Activated CD8-positive, alpha-beta T cell treated with anti-CD3 and anti-CD28 coated beads, Interleukin-2, amount 10 ng/mL, durations not matched to agents 7 days and 5 days (primary cell): ENCODE measurements around the gene NECAB2. TPM values are rescaled to one million over a fixed set of nuclear protein-coding genes. Genes with fewer than 3 reads are reported as not detected.

Experiments
- ATAC-seq: fragments of 150-1000 bp; cut with Tn5 transposase; one replicate; pipeline ENCODE4 v1.10.0; 2021; ENCODE audit warnings: moderate library complexity
- CTCF ChIA-PET: fragments of 350-600 bp; sonication (Branson Sonifier 250); formaldehyde crosslinking; loops from one replicate; lab custom pipeline; 2021; ENCODE audit warnings: antibody characterized with exemption; lab: Charles Lee
- POLR2A ChIA-PET: fragments of 350-600 bp; sonication (Branson Sonifier 250); formaldehyde crosslinking; loops from one replicate; lab custom pipeline; 2021; ENCODE audit warnings: antibody characterized with exemption; lab: Charles Lee
- DNase-seq: peaks from one replicate; pipeline ENCODE4 v3.0.0-alpha.2; 2020
- H3K27ac Mint-ChIP-seq: one replicate; pipeline ENCODE4 v1.8.0; 2021; ENCODE audit warnings: mild to moderate bottlenecking, mixed read lengths
- H3K27me3 Mint-ChIP-seq: one replicate; pipeline ENCODE4 v1.8.0; 2021; ENCODE audit warnings: low read depth, mixed read lengths
- H3K36me3 Mint-ChIP-seq: one replicate; pipeline ENCODE4 v1.8.0; 2021; ENCODE audit warnings: low read depth, mixed read lengths
- H3K4me1 Mint-ChIP-seq: one replicate; pipeline ENCODE4 v1.8.0; 2021; ENCODE audit warnings: low read depth, mixed read lengths
- H3K4me3 Mint-ChIP-seq: one replicate; pipeline ENCODE4 v1.8.0; 2021; ENCODE audit warnings: mild to moderate bottlenecking, mixed read lengths
- H3K9me3 Mint-ChIP-seq: one replicate; pipeline ENCODE4 v1.8.0; 2022; ENCODE audit warnings: mixed read lengths; ENCODE audit not compliant: insufficient read depth
- total RNA-seq, 2 experiments: library from RNA; stranded (reverse); gene quantifications; one replicate each; pipeline ENCODE4 v1.2.3, GENCODE V29; 2021

NECAB2 gene
- not detected for total RNA-seq

GRCh38 chr16:83967838-83968305 lies at the start of gene NECAB2:
TSS of gene NECAB2 (plus strand) at chr16:83968244. CDS start at chr16:83968649, 405 bp downstream.
- no peaks in the 10 kb centered on the region for H3K36me3 Mint-ChIP-seq
- no peaks in the 10 kb centered on the region for H3K9me3 Mint-ChIP-seq
- no peak within 1 kb of the TSS for H3K27ac Mint-ChIP-seq
- POLR2A ChIA-PET, result no interaction called here
- DNase-seq, result peak; percentile 34
- peak; percentile 53 for ATAC-seq
- peaks cover 15% of the 10 kb centered on the region for H3K27me3 Mint-ChIP-seq
- H3K4me1 Mint-ChIP-seq, result peaks cover 2% of the 10 kb centered on the region
- CTCF ChIA-PET, result no interaction called here
- no peak within 1 kb of the TSS for H3K4me3 Mint-ChIP-seq

GRCh38 chr16:83920894-83921491 lies 47.1 kb upstream of the NECAB2 start:
- Mint-ChIP-seq H3K4me3 (no peak overlapping the region), H3K9me3 (no peaks in the 10 kb centered on the region), H3K27ac (no peak overlapping the region), H3K36me3 (peaks cover 29% of the 10 kb centered on the region), H3K4me1 (no peaks in the 10 kb centered on the region), H3K27me3 (no peaks in the 10 kb centered on the region)
- DNase-seq (no peak), ATAC-seq (no peak)
- ChIA-PET CTCF (no interaction called here), POLR2A (no interaction called here)

- Mint-ChIP-seq H3K9me3 (no peaks in the 10 kb centered on the region), H3K27ac (no peak overlapping the region), H3K4me3 (no peak overlapping the region), H3K27me3 (no peaks in the 10 kb centered on the region), H3K4me1 (no peaks in the 10 kb centered on the region), H3K36me3 (peaks cover 10% of the 10 kb centered on the region)
- DNase-seq, result no peak
- ATAC-seq, result no peak
- ChIA-PET POLR2A (interaction anchor here (1.1 kb wide), 1 partner anchor 24 kb away, joined by 4 read pairs; no protein-coding TSS in a partner anchor), CTCF (no interaction called here)
These were observed 44.3 kb upstream of the NECAB2 start for GRCh38 chr16:83923581-83924365.

GRCh38 chr16:83924686-83925085 lies 43.4 kb upstream of the NECAB2 start:
- Mint-ChIP-seq H3K4me3 (no peak overlapping the region), H3K4me1 (no peaks in the 10 kb centered on the region)

GRCh38 chr16:83925095-83925905 lies 42.7 kb upstream of the NECAB2 start:
- H3K4me1 Mint-ChIP-seq, result no peaks in the 10 kb centered on the region
- H3K27me3 Mint-ChIP-seq, result no peaks in the 10 kb centered on the region
- DNase-seq (no peak), ATAC-seq (no peak)
- ChIA-PET POLR2A (no interaction called here), CTCF (interaction anchor here (1.1 to 1.3 kb wide), 3 partner anchors 14 to 98 kb away, joined by 3 to 5 read pairs (median 4); no protein-coding TSS in a partner anchor)
- no peak overlapping the region for H3K4me3 Mint-ChIP-seq
- H3K9me3 Mint-ChIP-seq, result no peaks in the 10 kb centered on the region
- H3K36me3 Mint-ChIP-seq, result no peaks in the 10 kb centered on the region
- no peak overlapping the region for H3K27ac Mint-ChIP-seq

More at GRCh38 chr16:83924686-83925085, 43.4 kb upstream of the NECAB2 start:
- DNase-seq, result no peak
- ChIA-PET POLR2A (no interaction called here), CTCF (interaction anchor here (1.1 kb wide), 1 partner anchor 98 kb away, joined by 5 read pairs; no protein-coding TSS in a partner anchor)
- H3K9me3 Mint-ChIP-seq, result no peaks in the 10 kb centered on the region
- H3K27me3 Mint-ChIP-seq, result no peaks in the 10 kb centered on the region
- H3K36me3 Mint-ChIP-seq, result peaks cover 2% of the 10 kb centered on the region
- ATAC-seq, result no peak
- no peak overlapping the region for H3K27ac Mint-ChIP-seq

GRCh38 chr16:83925957-83926725 lies 41.9 kb upstream of the NECAB2 start:
- no peaks in the 10 kb centered on the region for H3K4me1 Mint-ChIP-seq
- H3K27ac Mint-ChIP-seq, result no peak overlapping the region
- no peaks in the 10 kb centered on the region for H3K9me3 Mint-ChIP-seq

GRCh38 chr16:83926726-83927397 lies 41.2 kb upstream of the NECAB2 start:
- Mint-ChIP-seq H3K9me3 (no peaks in the 10 kb centered on the region), H3K27me3 (no peaks in the 10 kb centered on the region), H3K4me3 (no peak overlapping the region), H3K27ac (no peak overlapping the region), H3K4me1 (no peaks in the 10 kb centered on the region), H3K36me3 (no peaks in the 10 kb centered on the region)
- DNase-seq (peak; percentile 71), ATAC-seq (peak; percentile 78)
- POLR2A ChIA-PET, result no interaction called here
- CTCF ChIA-PET, result interaction anchor here (0.9 to 1.9 kb wide), 9 partner anchors 12 to 139 kb away, joined by 3 to 8 read pairs (median 3); no protein-coding TSS in a partner anchor

More at GRCh38 chr16:83925957-83926725, 41.9 kb upstream of the NECAB2 start:
- CTCF ChIA-PET, result interaction anchor here (1.0 to 1.9 kb wide), 6 partner anchors 11 to 129 kb away, joined by 3 to 8 read pairs (median 3); no protein-coding TSS in a partner anchor
- POLR2A ChIA-PET, result no interaction called here
- H3K4me3 Mint-ChIP-seq, result no peak overlapping the region
- no peaks in the 10 kb centered on the region for H3K27me3 Mint-ChIP-seq
- ATAC-seq (no peak), DNase-seq (no peak)
- H3K36me3 Mint-ChIP-seq, result no peaks in the 10 kb centered on the region

- no peak for ATAC-seq
- no peak overlapping the region for H3K4me3 Mint-ChIP-seq
- no peaks in the 10 kb centered on the region for H3K4me1 Mint-ChIP-seq
- POLR2A ChIA-PET, result no interaction called here
- CTCF ChIA-PET, result interaction anchor here (0.7 to 1.6 kb wide), 3 partner anchors 12 to 138 kb away, joined by 3 to 7 read pairs (median 3); no protein-coding TSS in a partner anchor
- DNase-seq, result no peak
- H3K27me3 Mint-ChIP-seq, result no peaks in the 10 kb centered on the region
- no peaks in the 10 kb centered on the region for H3K9me3 Mint-ChIP-seq
- H3K27ac Mint-ChIP-seq, result no peak overlapping the region
- no peaks in the 10 kb centered on the region for H3K36me3 Mint-ChIP-seq
These were observed 39.5 kb upstream of the NECAB2 start for GRCh38 chr16:83928341-83929055.

GRCh38 chr16:83929811-83930555 lies 38.1 kb upstream of the NECAB2 start:
- Mint-ChIP-seq H3K27ac (no peak overlapping the region), H3K27me3 (no peaks in the 10 kb centered on the region), H3K4me3 (no peak overlapping the region), H3K4me1 (no peaks in the 10 kb centered on the region), H3K9me3 (no peaks in the 10 kb centered on the region), H3K36me3 (no peaks in the 10 kb centered on the region)
- POLR2A ChIA-PET, result no interaction called here
- DNase-seq (no peak), ATAC-seq (no peak)
- CTCF ChIA-PET, result interaction anchor here (0.8 kb wide), 2 partner anchors 136 to 257 kb away, joined by 3 to 5 read pairs; partner anchors contain the start of gene TAF1C
